Measurements from ENCODE around the gene SORBS2.

- TF ChIP-seq CTCF (IDR thresholded peaks at IDR 0.05) (no peak), POLR2A (IDR thresholded peaks at IDR 0.05) (no peak)
Measured at GRCh38 chr4:185805979-185806378, 6.0 kb downstream of the SORBS2 start.

Measured in uterus (tissue), 2 donors.